ENCODE measurements around the gene BAIAP2L1.

Gene BAIAP2L1

GRCh38 chr7:98257701-98258100, 143.2 kb downstream of the BAIAP2L1 start:
- no peak for DNase-seq

DNA sequence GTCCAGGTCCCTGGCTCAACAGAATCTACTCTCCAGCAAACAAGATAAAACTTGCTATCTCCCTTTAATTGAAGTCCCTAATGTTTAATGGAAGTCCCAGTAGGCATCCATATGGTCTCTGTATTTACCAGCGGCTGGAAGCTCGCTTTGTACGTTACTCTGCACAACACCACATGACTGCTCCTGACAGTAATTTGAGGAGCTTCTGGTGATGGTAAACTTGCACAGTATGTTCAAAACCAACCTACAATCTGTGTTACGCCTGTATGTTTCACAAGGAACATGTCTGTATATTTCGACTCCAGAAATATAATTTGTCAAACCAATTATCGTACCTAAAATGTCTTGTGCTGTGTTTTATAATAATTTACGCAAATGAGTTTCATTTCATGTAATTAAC, 144.5 kb downstream of the BAIAP2L1 start:
- no peak for DNase-seq

- DNase-seq = no peak
These were observed 145.8 kb downstream of the BAIAP2L1 start for GRCh38 chr7:98254951-98255610.

DNA sequence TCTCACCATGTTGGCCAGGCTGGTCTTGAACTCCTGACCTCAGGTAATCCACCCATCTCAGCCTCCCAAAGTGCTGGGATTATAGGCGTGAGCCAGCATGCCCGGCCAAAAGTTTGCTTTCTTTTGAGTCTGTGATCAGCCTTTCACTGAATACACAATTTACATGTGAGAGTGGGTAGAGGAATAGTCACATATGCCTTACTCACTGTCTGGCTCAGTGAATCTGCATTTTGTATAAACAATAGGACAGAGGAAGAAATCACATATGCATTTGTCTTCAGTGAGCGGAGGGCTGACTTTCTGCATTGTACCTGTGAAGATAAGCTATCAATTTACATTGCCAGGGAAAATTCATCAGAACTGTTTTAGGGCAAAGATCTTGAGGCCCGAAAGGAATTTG, 146.4 kb downstream of the BAIAP2L1 start:
- no peak for DNase-seq

- DNase-seq = no peak
These were observed 148.3 kb downstream of the BAIAP2L1 start for GRCh38 chr7:98252425-98253054.

GRCh38 chr7:98251601-98252424, 149.1 kb downstream of the BAIAP2L1 start, which contains the start of gene TECPR1:
Gene TECPR1, minus strand, starts transcription at chr7:98252232. Its CDS starts 6,086 bp downstream, at chr7:98246146.
- peak; percentile 58 for DNase-seq

- no peak for DNase-seq
These were observed 149.7 kb downstream of the BAIAP2L1 start for GRCh38 chr7:98251231-98251600.

DNA sequence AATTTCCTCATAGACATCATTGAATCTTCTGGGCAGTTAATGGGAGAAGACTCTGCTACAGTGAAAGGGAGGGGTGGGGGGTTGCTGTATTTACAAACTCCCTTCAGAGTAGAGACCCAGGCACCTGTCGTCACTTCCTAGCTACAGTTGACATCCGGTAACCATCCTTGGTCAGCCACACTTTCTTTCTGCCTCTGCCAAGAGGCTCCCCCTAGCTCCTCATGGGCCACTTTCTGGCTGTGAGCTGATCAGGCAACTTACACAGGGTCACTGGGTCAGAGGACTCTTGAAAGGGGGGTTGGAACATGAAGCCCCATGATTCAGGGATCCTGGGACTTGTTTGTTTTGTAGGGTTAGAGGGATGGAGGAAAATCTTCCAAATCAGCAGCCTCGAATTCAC, 150.1 kb downstream of the BAIAP2L1 start:
- no peak for DNase-seq

GRCh38 chr7:98249106-98249505, 151.8 kb downstream of the BAIAP2L1 start:
- no peak for DNase-seq

- DNase-seq = no peak
These were observed 152.7 kb downstream of the BAIAP2L1 start for GRCh38 chr7:98248156-98248555.

DNA sequence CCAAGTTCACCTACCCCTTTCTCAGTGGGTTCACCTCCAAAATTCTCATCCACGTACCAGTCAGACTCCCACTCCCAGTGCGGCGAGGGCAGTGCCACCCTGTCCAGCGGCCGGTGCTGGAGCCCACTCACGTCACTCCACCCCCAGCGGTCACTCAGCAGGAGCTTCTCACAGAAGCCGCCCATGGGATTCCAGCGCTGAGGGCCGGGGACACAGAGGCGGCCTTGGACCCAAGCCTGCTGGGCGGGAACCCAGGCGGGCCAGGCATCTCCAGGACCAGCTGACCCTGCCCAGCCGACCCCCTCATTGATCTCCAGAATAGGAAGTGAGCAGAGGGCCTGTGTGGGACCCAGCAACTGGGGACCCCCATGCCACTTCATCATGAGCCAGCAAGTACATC, 156.0 kb downstream of the BAIAP2L1 start:
- no peak for DNase-seq

DNA sequence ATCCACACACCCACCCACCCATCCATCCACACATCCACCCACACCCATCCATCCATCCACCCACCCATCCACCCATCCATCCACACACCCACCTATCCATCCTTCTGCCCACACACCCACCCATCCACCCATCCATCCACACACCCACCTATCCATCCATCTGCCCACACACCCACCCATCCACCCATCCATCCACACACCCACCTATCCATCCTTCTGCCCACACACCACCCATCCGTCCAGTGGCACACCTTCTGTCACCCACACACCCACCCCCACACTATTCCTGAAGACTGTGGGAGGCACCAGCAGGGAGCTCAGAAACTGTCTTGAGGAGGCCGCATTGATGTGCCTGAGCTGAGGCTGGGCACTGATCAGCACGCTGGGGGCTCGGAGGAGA, 158.0 kb downstream of the BAIAP2L1 start:
- no peak for DNase-seq

- DNase-seq = no peak
These were observed 158.5 kb downstream of the BAIAP2L1 start for GRCh38 chr7:98242342-98242741.

DNA sequence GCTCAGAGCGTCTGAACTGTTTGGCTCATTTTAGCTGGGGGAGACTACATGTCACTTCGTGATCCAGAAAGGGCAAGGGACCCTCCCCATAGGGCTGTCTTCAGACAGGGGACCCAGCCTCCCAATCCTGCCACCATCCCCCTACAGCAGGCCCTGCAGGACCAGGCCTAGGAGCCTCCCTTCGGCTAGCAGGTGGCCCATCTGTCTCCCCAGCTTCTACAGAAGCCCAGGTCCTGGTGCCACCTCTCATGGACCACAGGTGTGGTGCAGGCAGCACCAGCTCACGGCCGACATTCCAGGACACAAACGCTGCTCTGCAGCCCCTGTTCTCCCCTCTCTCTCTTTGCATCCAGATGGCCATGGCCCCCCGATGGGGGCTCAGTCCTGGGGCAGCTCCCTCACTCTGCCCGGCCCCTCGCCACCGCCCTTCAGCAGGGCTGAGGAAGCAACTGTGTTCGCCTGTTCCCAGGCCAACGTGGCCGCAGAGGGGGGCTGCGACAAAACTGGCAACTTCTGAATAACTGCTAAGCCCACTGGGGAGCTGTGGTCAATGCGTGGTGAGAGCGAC, 159.1 kb downstream of the BAIAP2L1 start:
- no peak for DNase-seq
